HT1080 (cell line): ENCODE measurements around the gene TSKS. TPM values are rescaled to one million over a fixed set of nuclear protein-coding genes. Genes with fewer than 3 reads are reported as not detected.

Experiments
- DNase-seq: peaks from one replicate; pipeline ENCODE4 v3.0.0-alpha.2; 2015; ENCODE audit warnings: low read depth
- polyA plus RNA-seq, 2 experiments: library from polyadenylated mRNA; depleted of rRNA; stranded (reverse); fragments of >200 nt; gene quantifications; 2 replicates each; pipeline ENCODE4 v1.2.3, GENCODE V29; 2015
- total RNA-seq: library from RNA; depleted of rRNA; stranded (reverse); fragments of >200 nt; shearing (Covaris generic); gene quantifications from 2 replicates; pipeline ENCODE4 v1.2.3, GENCODE V29; 2014; rRNA removed

Gene TSKS
- not detected in 2 replicates for total RNA-seq
- not detected in 2 replicates for polyA plus RNA-seq (2015; cell fraction: cytosol; rRNA removed)
- polyA plus RNA-seq (2015; cell fraction: nucleus; rRNA removed): 0.12 TPM in 1 of 2 replicates, not detected in the other

DNA sequence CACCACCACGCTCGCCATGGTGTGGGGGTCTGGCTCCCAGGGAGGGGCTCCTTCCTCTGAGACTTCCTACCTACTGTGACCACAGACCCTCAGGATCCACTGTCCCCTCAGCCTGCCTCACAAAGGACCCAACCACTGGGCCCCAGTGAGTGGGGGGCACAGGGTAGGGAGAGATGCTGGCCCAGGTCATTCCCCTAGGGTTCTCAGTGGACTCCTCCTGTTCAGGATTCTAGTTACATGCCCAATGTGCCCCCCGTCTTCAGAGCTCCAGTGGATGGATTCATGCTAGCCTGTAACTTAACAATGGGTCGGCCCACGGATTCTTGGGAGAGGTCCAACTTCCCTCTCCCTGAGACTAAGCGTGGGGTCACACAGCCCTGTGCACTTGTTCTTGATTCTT is at the start of gene TSKS:
Gene TSKS (minus strand): TSS at position 77 of the 400 bp plus-strand sequence. CDS start 59 bp downstream, at position 18.
- no peak for DNase-seq

DNA sequence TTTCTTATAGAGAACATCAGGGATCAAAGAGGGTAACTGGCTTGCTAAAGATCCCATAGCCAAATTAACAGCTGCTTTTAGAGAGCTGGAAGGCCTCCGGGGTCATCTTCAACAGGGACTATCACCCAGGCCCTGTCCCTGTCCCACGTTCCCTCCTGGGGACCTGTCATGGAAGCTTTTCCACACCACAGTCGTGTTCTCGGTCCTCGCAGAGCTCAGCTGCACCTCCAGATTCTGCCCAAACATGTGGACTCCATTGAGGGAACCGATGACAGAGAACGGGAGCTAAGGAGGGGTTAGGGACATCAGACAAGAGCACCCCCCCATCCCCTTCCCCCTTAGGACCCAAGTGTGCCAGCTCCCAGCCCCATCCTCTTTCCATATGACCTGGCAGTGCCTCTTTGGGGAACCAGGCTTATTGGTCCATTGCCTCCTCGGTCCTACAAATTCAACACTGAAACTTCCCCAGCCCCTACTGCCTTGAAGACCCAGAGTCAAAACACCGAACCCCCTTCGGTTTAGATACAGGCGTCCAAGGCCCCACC is 49.4 kb upstream of the TSKS start:
- no peak for DNase-seq

- no peak for DNase-seq
Observed at GRCh38 chr19:49811328-49811727, 48.2 kb upstream of the TSKS start.

- DNase-seq: no peak
Observed at GRCh38 chr19:49809941-49810389, 46.9 kb upstream of the TSKS start.

DNA sequence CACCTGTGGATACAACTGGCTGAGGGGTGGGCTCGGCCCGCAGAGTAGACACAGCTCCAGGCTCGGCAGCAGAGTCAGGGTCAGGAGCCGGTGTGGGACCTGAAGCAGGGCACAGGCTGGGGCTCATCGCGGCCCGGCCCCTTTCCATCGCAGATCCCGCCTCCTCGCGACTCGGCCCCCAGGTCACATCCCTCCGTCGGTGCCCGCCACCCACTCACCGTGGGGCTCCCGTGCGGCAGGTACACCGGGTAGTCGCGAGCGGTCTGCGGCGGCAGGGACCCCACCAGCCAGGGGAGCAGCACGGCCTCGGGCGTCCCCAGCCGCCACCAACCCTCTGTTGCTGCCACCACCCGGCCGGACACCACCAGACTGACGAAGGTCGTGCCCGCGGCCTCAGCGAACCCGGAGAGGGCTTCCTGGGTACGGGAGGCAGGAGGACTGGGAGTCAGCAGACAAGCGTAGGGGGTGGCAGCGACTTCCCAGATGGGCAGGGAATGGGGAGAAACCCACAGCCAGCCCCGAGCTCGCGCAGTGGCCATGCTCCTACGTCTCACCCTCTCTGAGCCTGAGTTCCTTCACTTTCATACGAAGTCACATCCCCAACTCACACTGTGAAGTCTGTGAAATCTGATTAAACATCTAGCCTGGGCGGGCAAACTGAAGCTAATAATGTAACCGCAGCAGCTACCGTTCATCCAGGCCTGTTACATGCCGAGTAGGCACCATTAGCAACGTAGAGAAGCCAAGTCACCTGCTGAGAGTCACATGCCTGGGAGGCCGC is 46.2 kb upstream of the TSKS start:
- DNase-seq: no peak

DNA sequence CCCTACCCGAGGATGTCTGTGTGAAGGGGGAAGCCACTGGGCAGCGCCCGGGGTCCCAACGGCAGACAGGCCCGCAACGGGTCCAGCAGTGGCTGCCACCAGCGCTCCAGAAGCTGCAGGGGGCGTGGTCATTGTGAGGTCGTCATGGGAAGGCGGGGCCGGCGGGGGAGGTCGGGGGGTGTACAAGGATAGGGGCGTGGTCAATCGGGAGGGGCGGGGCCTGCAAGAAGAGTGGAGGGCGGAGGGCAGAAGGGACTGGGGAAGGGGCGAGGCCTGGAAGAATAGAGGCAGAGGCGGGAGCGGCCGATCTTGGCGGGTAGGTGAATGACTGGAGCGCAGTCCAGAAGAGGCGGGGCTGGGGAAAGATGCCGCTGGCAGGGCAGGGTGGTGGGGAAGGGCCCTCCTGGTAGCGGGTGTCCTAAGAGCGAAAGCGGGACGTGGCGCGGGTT is 45.6 kb upstream of the TSKS start:
- DNase-seq: no peak

DNA sequence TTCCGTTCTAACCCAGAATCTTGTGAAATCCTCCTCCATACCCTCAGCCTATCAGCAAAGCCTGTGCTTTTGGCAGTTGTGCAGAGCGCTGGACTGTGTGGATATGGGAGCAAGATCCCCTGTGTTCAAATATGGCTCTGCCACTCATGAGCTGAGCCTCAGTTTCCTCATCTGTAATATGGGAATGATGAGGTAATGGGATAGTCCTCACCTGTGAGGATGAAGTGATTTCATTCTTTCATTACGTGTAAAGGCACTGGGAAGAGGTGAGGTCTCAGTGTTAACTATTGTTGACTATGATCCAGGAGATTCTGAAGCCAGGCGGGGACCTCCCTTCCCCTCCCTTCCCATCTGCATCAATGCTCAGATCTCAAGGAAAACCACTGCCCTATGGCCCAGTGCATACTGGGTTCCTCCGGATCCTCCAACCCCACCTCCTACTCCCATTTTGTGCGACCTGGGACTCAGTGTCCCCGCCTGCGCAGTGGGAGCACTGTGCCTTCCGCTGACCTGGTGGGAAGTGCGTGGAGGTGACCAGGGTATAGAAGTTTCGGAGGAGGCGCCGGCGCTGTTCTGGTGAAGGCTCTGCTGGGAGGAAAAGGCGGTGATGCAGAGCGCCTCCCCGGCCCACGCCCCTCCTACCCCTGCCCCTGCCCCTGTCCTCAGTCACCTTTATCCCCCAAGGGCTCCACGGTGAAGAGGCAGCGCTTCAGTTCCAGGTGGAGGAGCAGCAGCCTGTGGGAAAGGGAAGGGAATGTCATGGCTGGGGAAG is 45.0 kb upstream of the TSKS start:
- DNase-seq: no peak

DNA sequence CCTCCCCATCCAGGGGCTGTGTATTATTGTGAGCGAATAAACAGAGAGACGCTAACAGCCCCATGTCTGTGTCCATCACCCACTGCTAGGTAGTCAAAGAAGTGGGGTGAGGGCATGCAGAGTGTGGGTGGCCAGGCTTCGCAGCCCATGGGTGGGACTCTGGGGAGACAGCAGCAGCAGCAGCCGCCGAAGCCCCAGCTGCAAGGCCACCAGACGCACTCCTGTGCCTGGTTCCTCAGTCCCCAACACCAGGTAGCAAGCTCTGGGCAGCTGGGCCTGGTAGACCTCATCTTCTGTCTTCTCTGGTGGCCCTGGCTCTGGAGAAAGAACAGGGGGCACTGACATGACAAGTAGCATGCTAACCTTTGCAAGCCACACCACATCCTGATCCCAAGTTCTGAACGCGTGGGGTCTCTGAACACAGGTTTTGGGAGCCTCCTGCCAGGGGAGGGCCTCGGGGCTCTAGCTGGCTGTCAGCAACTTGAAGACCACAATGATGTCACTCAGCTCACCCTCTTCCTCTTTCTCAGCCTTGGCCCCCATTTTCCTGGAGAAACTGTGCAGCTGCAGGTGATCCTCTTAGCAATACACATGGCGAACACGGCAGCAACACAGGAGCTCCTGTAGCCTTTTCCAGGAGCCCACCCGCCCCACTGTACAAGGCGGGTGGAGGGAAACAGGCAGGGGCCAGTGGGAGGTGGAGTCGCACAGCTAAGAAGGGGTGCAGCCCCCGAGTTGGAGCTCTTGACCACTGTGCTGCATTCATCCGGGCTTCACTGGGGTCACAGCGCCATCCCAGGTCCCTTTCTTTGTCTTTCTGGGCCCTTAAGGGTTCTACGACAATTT is 44.2 kb upstream of the TSKS start:
- DNase-seq: no peak

- DNase-seq: no peak
Observed at GRCh38 chr19:49806620-49806959, 43.5 kb upstream of the TSKS start.

DNA sequence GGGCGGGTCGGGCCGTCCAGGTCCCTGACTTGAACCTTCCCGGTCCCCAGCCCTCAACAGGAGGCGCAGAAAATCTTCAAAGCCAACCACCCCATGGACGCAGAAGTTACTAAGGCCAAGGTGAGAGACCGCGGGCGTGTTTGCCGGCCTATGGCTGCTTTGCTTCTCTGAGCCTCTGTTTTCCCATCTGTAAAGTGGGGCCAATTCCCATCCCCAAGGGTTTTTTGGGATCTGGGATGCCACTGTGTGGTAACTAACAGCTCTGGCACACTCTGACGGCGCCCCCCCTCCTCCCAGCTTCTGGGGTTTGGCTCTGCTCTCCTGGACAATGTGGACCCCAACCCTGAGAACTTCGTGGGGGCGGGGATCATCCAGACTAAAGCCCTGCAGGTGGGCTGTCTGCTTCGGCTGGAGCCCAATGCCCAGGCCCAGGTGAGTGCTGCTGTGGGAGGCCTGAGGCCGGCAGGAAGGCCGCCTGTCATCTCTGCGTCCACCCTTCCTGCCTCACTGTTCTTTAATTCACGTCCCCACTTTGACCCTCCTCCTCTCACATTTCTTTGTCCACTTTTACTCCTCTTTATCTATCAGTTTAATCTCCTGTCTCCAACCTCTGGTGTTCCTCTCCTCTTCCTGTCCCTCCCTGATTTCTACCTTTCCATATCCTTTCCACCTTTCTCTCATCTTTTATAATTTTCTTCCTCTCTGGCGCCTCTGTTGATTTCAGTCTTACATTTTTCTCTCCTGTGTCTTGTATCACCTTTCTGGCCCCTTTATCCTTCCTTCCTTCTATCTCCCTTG is 42.9 kb upstream of the TSKS start:
- no peak for DNase-seq

DNA sequence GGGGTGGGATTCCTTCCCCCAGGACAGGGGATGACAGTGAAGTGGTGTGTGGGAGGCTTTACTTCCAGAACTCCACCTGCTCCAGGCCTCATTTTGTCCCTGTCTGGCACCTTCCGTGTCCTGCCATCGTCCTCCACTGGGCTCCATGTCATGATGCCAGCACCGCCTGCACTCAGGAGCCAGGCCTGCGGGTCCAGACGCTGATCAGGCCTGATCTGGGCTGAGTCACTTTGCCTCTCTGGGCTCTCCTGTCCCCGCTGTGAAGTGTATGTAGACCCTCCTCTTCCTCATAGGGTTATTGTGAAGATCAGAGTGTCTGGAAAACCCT is 40.4 kb upstream of the TSKS start:
- no peak for DNase-seq

- no peak for DNase-seq
Observed at GRCh38 chr19:49802836-49803528, 39.9 kb upstream of the TSKS start.

GRCh38 chr19:49801966-49802661 is 39.0 kb upstream of the TSKS start:
- DNase-seq: no peak

- no peak for DNase-seq
Observed at GRCh38 chr19:49801401-49801888, 38.3 kb upstream of the TSKS start.

GRCh38 chr19:49800771-49801170 is 37.7 kb upstream of the TSKS start:
- no peak for DNase-seq

DNA sequence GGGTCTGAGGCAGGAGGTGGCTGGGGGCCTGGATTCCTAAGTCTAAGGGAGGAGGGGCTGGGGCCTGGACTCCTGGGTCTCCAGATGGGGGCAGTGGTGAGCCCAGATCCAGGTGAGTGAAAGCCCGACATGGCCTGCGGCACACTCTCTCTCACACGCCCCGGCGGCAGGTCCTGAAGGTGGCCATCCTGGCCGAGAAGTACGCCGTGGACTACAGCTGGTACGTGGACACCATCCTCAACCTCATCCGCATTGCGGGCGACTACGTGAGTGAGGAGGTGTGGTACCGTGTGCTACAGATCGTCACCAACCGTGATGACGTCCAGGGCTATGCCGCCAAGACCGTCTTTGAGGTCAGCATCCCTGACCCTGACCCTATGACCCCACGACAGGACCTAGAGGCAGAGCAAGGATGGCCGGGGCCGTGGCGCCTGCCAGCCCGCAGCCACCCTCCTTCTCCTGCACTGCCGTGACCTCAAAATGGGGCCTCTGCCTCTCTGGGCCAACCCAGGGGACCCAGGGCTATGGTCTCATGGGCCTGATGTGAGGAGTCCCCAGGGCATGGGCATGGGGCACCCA is 36.8 kb upstream of the TSKS start:
- DNase-seq: no peak

DNA sequence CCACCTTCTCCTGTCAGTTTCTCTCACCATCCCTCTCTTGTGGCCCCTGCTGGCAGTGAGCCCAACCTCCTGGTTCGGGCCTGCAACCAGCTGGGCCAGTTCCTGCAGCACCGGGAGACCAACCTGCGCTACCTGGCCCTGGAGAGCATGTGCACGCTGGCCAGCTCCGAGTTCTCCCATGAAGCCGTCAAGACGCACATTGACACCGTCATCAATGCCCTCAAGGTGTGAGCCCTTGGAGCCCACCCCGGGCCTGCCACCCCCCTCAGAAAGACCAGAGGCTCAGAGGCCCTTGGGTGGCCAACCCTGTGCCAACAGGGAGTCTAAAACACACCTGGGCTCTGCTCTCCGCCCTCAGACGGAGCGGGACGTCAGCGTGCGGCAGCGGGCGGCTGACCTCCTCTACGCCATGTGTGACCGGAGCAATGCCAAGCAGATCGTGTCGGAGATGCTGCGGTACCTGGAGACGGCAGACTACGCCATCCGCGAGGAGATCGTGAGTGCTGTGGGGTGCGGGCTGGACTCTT is 36.2 kb upstream of the TSKS start:
- DNase-seq: no peak

DNA sequence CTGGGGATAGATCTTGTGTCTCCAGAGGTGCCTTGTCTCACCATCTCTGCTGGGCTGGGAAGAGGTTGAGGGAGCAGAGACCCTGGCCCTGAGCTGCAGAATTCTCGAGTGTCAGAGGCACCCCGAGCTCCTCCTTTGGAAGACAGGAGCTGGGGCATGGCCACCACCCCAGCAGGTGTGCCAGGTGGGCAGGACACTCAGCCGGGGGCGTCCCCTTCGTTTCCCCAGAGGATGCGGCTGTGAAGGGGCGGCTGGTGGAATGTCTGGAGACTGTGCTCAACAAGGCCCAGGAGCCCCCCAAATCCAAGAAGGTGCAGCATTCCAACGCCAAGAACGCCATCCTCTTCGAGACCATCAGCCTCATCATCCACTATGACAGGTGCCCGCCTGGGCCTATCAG is 35.5 kb upstream of the TSKS start:
- no peak for DNase-seq
